Measurements from ENCODE around the gene NSD2. TPM values are rescaled to one million over a fixed set of nuclear protein-coding genes. Genes with fewer than 3 reads are reported as not detected.

The NSD2 gene
- 40.3 and 44.6 TPM in 2 replicates for total RNA-seq

DNA sequence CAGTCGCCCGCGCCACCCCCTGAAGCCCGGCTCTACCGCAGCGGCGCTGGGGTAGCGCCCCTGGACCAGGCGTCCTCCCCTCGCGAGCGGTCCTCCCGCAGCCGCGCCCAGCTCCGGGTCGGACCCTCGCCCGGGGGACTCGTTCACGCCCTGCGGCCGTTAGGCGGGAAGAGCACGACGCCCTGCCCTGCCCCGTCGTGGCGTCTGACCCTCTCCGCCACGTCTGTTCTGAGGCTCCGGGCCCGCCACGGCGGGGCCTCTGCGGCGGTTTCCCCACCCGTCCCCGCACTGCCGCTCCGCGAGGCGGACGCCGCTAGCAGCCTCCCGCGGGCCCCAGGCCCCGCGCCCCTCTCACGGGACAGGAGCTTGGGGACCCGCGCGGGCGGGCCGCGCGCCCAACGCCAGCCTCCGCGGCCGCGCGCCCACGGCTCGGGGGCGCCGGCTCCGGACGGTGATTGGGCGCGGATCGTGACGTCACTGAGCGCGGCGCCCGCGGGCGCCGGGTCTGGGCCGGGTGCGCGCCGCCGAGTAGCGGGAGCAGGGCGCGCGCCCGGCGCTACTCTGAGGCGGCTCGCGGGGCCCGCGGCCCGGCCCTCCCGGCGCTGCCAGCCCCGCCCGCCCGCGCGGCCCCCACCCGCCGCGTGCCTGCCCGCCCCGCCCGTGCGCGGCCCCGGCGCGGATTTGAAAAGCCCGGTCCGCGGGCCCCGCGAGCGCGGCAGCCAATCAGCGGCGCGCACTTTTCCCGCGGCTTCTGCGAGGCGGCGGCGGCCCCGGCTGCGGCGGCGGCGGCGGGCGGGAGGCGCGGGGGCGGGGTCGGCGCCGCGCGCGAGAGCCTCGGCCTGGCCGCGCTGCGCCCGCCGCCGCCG, at the start of gene NSD2:
NSD2 (plus strand) TSS at position 816 of the 866 bp plus-strand sequence. CDS start 29,262 bp downstream, outside the sequence.
- Mint-ChIP-seq H3K9me3 (no peaks in the 10 kb centered on the region), H3K27me3 (no peaks in the 10 kb centered on the region), H3K27ac (peak within 1 kb of the TSS; percentile 91), H3K4me1 (peaks cover 27% of the 10 kb centered on the region), H3K4me3 (peak within 1 kb of the TSS; percentile 86), H3K36me3 (ENCODE audit: low read depth) (no peaks in the 10 kb centered on the region)
- POLR2A ChIA-PET = interaction anchor here (1.1 to 1.7 kb wide), 7 partner anchors 9 to 159 kb away, joined by 3 to 35 read pairs (median 6); partner anchors contain the start of genes LETM1, SLBP, TACC3 and TMEM129
- no peak for TF ChIP-seq CTCF (IDR thresholded peaks at IDR 0.05)
- CTCF ChIA-PET = interaction anchor here (1.0 to 1.3 kb wide), 2 partner anchors 14 to 178 kb away, joined by 3 to 6 read pairs; partner anchors contain the start of gene LETM1
- ATAC-seq (ENCODE audit: low read depth) (peak; percentile 66), DNase-seq (peak; percentile 90)
- intact Hi-C loops (cut with micrococcal nuclease) = loop anchor here (1.0 to 5.0 kb wide), 7 partner anchors 15 to 623 kb away; partner anchors contain the start of genes LETM1, NELFA and SLBP

GRCh38 chr4:1821679-1822567, 49.3 kb upstream of the NSD2 start:
- Mint-ChIP-seq H3K27me3 (no peaks in the 10 kb centered on the region), H3K27ac (no peak overlapping the region), H3K4me1 (no peaks in the 10 kb centered on the region), H3K4me3 (no peak overlapping the region), H3K36me3 (ENCODE audit: low read depth) (peaks cover 85% of the 10 kb centered on the region), H3K9me3 (no peaks in the 10 kb centered on the region)
- DNase-seq = no peak
- TF ChIP-seq CTCF (IDR thresholded peaks at IDR 0.05) = no peak
- ATAC-seq (ENCODE audit: low read depth) = no peak
- CTCF ChIA-PET = interaction anchor here (0.6 to 1.7 kb wide), 2 partner anchors 9 to 78 kb away, joined by 3 read pairs; no protein-coding TSS in a partner anchor
- intact Hi-C loops (cut with micrococcal nuclease) = no loop called here
- POLR2A ChIA-PET = no interaction called here

GRCh38 chr4:1822568-1823544, 48.3 kb upstream of the NSD2 start:
- H3K27me3 Mint-ChIP-seq = no peaks in the 10 kb centered on the region
- H3K9me3 Mint-ChIP-seq = no peaks in the 10 kb centered on the region
- peaks cover 78% of the 10 kb centered on the region for H3K36me3 Mint-ChIP-seq (ENCODE audit: low read depth)
- no peak overlapping the region for H3K27ac Mint-ChIP-seq
- TF ChIP-seq CTCF (IDR thresholded peaks at IDR 0.05) = no peak
- CTCF ChIA-PET = no interaction called here
- POLR2A ChIA-PET = no interaction called here
- no peak overlapping the region for H3K4me3 Mint-ChIP-seq
- ATAC-seq (ENCODE audit: low read depth) = no peak
- H3K4me1 Mint-ChIP-seq = no peaks in the 10 kb centered on the region
- intact Hi-C loops (cut with micrococcal nuclease) = no loop called here
- DNase-seq = no peak

DNA sequence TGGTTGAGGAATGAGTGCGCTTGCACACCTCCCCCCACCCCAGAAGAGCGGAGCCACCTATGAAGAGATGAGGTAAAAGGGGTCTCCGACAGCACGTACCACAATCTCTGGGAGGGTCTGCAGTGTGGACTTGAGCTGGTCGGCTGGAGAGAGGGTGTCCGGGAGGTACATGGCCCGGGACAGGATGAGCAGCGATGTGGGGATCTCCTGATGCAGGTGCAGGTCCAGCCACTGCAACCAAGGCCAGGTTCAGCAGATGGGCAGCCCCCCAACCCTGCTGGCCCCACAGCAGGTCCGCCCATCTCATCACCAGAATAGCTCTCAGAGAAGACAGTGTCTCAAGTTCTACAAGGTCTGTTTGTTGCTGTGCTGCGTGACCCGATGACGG, 47.7 kb upstream of the NSD2 start:
- intact Hi-C loops (cut with micrococcal nuclease) = no loop called here
- H3K36me3 Mint-ChIP-seq (ENCODE audit: low read depth) = peaks cover 72% of the 10 kb centered on the region
- H3K27me3 Mint-ChIP-seq = no peaks in the 10 kb centered on the region
- CTCF ChIA-PET = no interaction called here
- ATAC-seq (ENCODE audit: low read depth) (no peak), DNase-seq (no peak)
- no peak for TF ChIP-seq CTCF (IDR thresholded peaks at IDR 0.05)
- no peaks in the 10 kb centered on the region for H3K4me1 Mint-ChIP-seq
- no peak overlapping the region for H3K4me3 Mint-ChIP-seq
- POLR2A ChIA-PET = no interaction called here
- H3K9me3 Mint-ChIP-seq = no peaks in the 10 kb centered on the region
- H3K27ac Mint-ChIP-seq = no peak overlapping the region
